ENCODE results near the gene C10orf67. TPM values are rescaled to one million over a fixed set of nuclear protein-coding genes. Genes with fewer than 3 reads are reported as not detected.
A peak's percentile ranks its signal among the peaks of the same experiment; 100 is the strongest.

The C10orf67 gene
- total and polyA plus RNA-seq, 2 of the 8 experiments (the other 6 are each of a cell fraction or from before 2014, with no cell fraction given): 0.05 to 0.11 TPM

- H3K23ac ChIP-seq (ENCODE audit: insufficient read length): no peak overlapping the region
- no peak overlapping the region for H2AK5ac ChIP-seq (ENCODE audit: low read depth, low read length)
- no peaks in the 10 kb centered on the region for H3K9me3 ChIP-seq (ENCODE audit: insufficient read depth in 2 of 2, low read depth in 1 of 2, low read length in 1 of 2)
- H2BK20ac ChIP-seq (ENCODE audit: low read length): no peak overlapping the region
- TF ChIP-seq SIN3A (conservative IDR thresholded peaks at IDR 0.05 in 1 of 2, IDR thresholded peaks at IDR 0.05 in 1 of 2; ENCODE audit: low read depth in 1 of 2, low read length in 2 of 2): no peak
- TF ChIP-seq EZH2 (IDR thresholded peaks at IDR 0.05; ENCODE audit: low read depth, low read length, severe bottlenecking): peak; percentile 14
- no peak for TF ChIP-seq CTCF (IDR thresholded peaks at IDR 0.05; ENCODE audit: control extremely low read depth in 1 of 3, insufficient read depth in 1 of 3, low read depth in 1 of 3, low read length in 3 of 3)
- TF ChIP-seq RNF2 (IDR thresholded peaks at IDR 0.05; ENCODE audit: borderline replicate concordance, low read depth, low read length, missing control alignments, poor library complexity, severe bottlenecking): peak; percentile 21
- TF ChIP-seq USF2 (IDR thresholded peaks at IDR 0.05; ENCODE audit: low read length): no peak
- no peak for TF ChIP-seq GTF2F1 (IDR thresholded peaks at IDR 0.05; ENCODE audit: borderline replicate concordance, low read depth, low read length)
- peaks cover 75 to 96% (median 92%) of the 10 kb centered on the region in 4 experiments for H3K27me3 ChIP-seq (replicated peaks in 1 of 4; ENCODE audit: control insufficient read depth in 3 of 4, extremely low read depth in 1 of 4, insufficient read depth in 3 of 4, low read length in 3 of 4)
- H3K79me2 ChIP-seq (ENCODE audit: control insufficient read depth in 1 of 2, insufficient read depth in 2 of 2, low read length in 2 of 2): no peaks in the 10 kb centered on the region
- H3K4me2 ChIP-seq (ENCODE audit: insufficient read depth in 1 of 2, low read depth in 2 of 2, low read length in 2 of 2): peak overlapping the region; percentile 57 to 76
- H2AFZ ChIP-seq (ENCODE audit: low read length): no peak overlapping the region
- no peak for FAIRE-seq
- H3K56ac ChIP-seq (replicated peaks; ENCODE audit: insufficient read length, low read depth, low read length): no peak overlapping the region
- H4K8ac ChIP-seq (ENCODE audit: extremely low read depth, insufficient read depth, low read length): no peak overlapping the region
- no peak overlapping the region for H3K27ac ChIP-seq (ENCODE audit: low read depth, low read length)
- H3K4me1 ChIP-seq (replicated peaks in 1 of 4; ENCODE audit: control insufficient read depth in 3 of 4, insufficient read depth in 4 of 4, low read length in 3 of 4): peaks cover 2 to 10% (median 5%) of the 10 kb centered on the region in 4 experiments; a peak in 6 of 7 replicates
- WGBS, 2 experiments (ENCODE audit: extremely low coverage in 1 of 2, insufficient coverage in 1 of 2, insufficient read length in 1 of 2, insufficient replicate concordance in 2 of 2, low coverage in 1 of 2, low lambda C conversion rate in 2 of 2, missing lambda C conversion rate in 1 of 2): 5% methylated on average over 41 of the region's 41 CpGs; no CpG with 5 or more reads in 1 of the 2 experiments
- H3K4me3 ChIP-seq (ENCODE audit: extremely low read depth in 1 of 4, insufficient read depth in 2 of 4, low read depth in 3 of 4, low read length in 4 of 4): peak overlapping the region; percentile 7 to 54 (median 20); a peak in 7 of 8 replicates
- H3K36me3 ChIP-seq (ENCODE audit: control insufficient read depth in 2 of 4, insufficient read depth in 4 of 4, low read length in 3 of 4): peaks cover 0 to 4% (median 0%) of the 10 kb centered on the region in 4 experiments; a peak in 1 of 8 replicates
- H2BK120ac ChIP-seq (replicated peaks; ENCODE audit: low read depth, low read length): no peak overlapping the region
- no peak overlapping the region for H4K5ac ChIP-seq (ENCODE audit: insufficient read length, low read depth, low read length)
- peaks cover 10 to 11% of the 10 kb centered on the region in 2 experiments for H4K20me1 ChIP-seq (replicated peaks in 1 of 2; ENCODE audit: control insufficient read depth in 1 of 2, insufficient read depth in 2 of 2, low read length in 2 of 2)
- no peak overlapping the region for H3K9ac ChIP-seq (replicated peaks in 1 of 4; ENCODE audit: extremely low read depth in 1 of 4, low read depth in 3 of 4, low read length in 3 of 4)
- no peak overlapping the region for H2BK12ac ChIP-seq (ENCODE audit: low read depth, low read length)
- ChIA-PET CTCF (ENCODE audit: partially characterized antibody) (interaction anchor here (0.7 to 2.6 kb wide), 11 partner anchors 8 to 165 kb away, joined by 3 to 9 read pairs (median 4); partner anchors contain the start of gene PTF1A), POLR2A (ENCODE audit: partially characterized antibody) (interaction anchor here (0.9 to 1.4 kb wide), 2 partner anchors 16 to 20 kb away, joined by 3 to 4 read pairs; no protein-coding TSS in a partner anchor)
- no peaks in the 10 kb centered on the region for H3K79me1 ChIP-seq (ENCODE audit: low read depth, low read length)
- no peak overlapping the region for H4K91ac ChIP-seq (replicated peaks; ENCODE audit: insufficient read length, low read length)
- H2BK15ac ChIP-seq (ENCODE audit: low read length): no peak overlapping the region
- H2BK5ac ChIP-seq (ENCODE audit: low read depth, low read length): no peak overlapping the region
- DNase-seq (ENCODE audit: low read depth in 1 of 2, low spot score in 2 of 2): peak in 1 of 2 experiments; percentile 55
- H3K23me2 ChIP-seq (ENCODE audit: low read depth, low read length): peaks cover 2% of the 10 kb centered on the region; the same call in 1 of the 2 replicates
- no peak overlapping the region for H3K4ac ChIP-seq (replicated peaks; ENCODE audit: insufficient read length, low read depth, low read length)
- no peak overlapping the region for H3K18ac ChIP-seq (ENCODE audit: extremely low read depth, low read length)
- H3K14ac ChIP-seq (ENCODE audit: insufficient read length): no peak overlapping the region
Measured at GRCh38 chr10:23172429-23173213, 172.0 kb downstream of the C10orf67 start.

Measured in H1 (cell line).